ENCODE results near the gene MUS81. TPM values are rescaled to one million over a fixed set of nuclear protein-coding genes. Genes with fewer than 3 reads are reported as not detected.
A peak's percentile ranks its signal among the peaks of the same experiment; 100 is the strongest.

MUS81 gene
- total and polyA plus RNA-seq, 9 of the 15 experiments (the other 6 are each of a cell fraction or from before 2014, with no cell fraction given), result 13.4 to 118 (median 53.7) TPM

GRCh38 chr11:65857853-65858680 lies 2.2 kb upstream of the MUS81 start, which contains the start of gene CFL1 (continued):
- TF ChIP-seq ZNF184 (CRISPR knock-in tag; IDR thresholded peaks at IDR 0.05), result no peak
- TF ChIP-seq BCL6 (CRISPR knock-in tag; IDR thresholded peaks at IDR 0.05), result no peak
- no peak for TF ChIP-seq CREB5 (CRISPR knock-in tag; IDR thresholded peaks at IDR 0.05)
- peak; percentile 48; the same call in 1 of the 2 replicates for TF ChIP-seq ZNF511 (CRISPR knock-in tag; IDR thresholded peaks at IDR 0.05)
- no peak for TF ChIP-seq ZNF277 (CRISPR knock-in tag; IDR thresholded peaks at IDR 0.05; ENCODE audit: borderline replicate concordance)
- peak; percentile 68; the same call in 1 of the 2 replicates for TF ChIP-seq ELF2 (CRISPR knock-in tag; IDR thresholded peaks at IDR 0.05)
- no peak for TF ChIP-seq ZFP91 (CRISPR knock-in tag; IDR thresholded peaks at IDR 0.05)
- TF ChIP-seq ILK (tag; IDR thresholded peaks at IDR 0.05; ENCODE audit: borderline replicate concordance, low read depth), result no peak
- peak; percentile 46; the same call in 1 of the 2 replicates for TF ChIP-seq NR3C1 (CRISPR knock-in tag; IDR thresholded peaks at IDR 0.05)
- TF ChIP-seq BDP1 (IDR thresholded peaks at IDR 0.05; ENCODE audit: insufficient read depth, insufficient read length), result no peak
- TF ChIP-seq FOXA1 (IDR thresholded peaks at IDR 0.05; ENCODE audit: borderline replicate concordance), result no peak
- TF ChIP-seq OTX1 (CRISPR knock-in tag; IDR thresholded peaks at IDR 0.05), result peak; percentile 75; the same call in 1 of the 2 replicates
- TF ChIP-seq ZNF175 (CRISPR knock-in tag; IDR thresholded peaks at IDR 0.05; ENCODE audit: low read depth), result 0 out of 2 replicates have a peak, but pooled peaks have one; percentile 55
- no peak for TF ChIP-seq EWSR1 (IDR thresholded peaks at IDR 0.05; ENCODE audit: borderline replicate concordance, low read depth, partially characterized antibody)
- no peak; the same call in 1 of the 2 replicates for TF ChIP-seq MYC (IDR thresholded peaks at IDR 0.05; ENCODE audit: low read depth, low read length)
- TF ChIP-seq MYC (CRISPR knock-in tag; IDR thresholded peaks at IDR 0.05; ENCODE audit: borderline replicate concordance, low read depth), result no peak
- TF ChIP-seq ZEB2 (IDR thresholded peaks at IDR 0.05), result no peak
- TF ChIP-seq ZNF24 (IDR thresholded peaks at IDR 0.05), result no peak
- no peak for TF ChIP-seq RUNX1 (IDR thresholded peaks at IDR 0.05; ENCODE audit: low read depth)
- no peak for TF ChIP-seq DEAF1 (CRISPR knock-in tag; IDR thresholded peaks at IDR 0.05)
- no peak for TF ChIP-seq TARDBP (IDR thresholded peaks at IDR 0.05)
- peak; percentile 98 for TF ChIP-seq GABPB1 (CRISPR knock-in tag; IDR thresholded peaks at IDR 0.05)
- peak; percentile 95 for TF ChIP-seq ZNF143 (CRISPR knock-in tag; IDR thresholded peaks at IDR 0.05)
